ENCODE data around the gene GLRA1.
"Not testable (repeated sequence)": the region's sequence is repeated elsewhere in the genome, so short reads cannot be mapped to it uniquely, and the experiment has no call there.

GLRA1 gene

DNA sequence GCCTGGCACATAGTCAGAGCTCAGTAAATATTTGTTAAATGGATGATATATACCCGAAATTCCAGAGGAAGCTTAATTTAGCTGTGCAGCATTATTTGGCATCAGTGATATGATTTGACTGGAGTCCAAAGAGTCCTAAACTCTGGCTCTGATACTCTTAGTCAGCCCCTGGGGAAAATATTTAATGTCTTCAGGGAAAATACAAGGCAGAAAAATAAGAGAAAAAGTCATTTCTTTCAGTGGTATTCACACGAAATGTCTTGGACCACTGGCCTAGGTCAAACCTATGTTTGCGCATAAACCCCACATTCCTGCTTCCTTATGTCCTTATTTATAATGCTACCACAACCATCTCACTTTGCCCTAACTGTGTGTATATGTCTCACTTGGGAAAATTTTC, 23.8 kb downstream of the GLRA1 start:
- DNase-seq (ENCODE audit: low read depth) = no peak
- H3K4me3 ChIP-seq (ENCODE audit: low read depth, low read length) = no peak overlapping the region
- TF ChIP-seq, protein P1, sequence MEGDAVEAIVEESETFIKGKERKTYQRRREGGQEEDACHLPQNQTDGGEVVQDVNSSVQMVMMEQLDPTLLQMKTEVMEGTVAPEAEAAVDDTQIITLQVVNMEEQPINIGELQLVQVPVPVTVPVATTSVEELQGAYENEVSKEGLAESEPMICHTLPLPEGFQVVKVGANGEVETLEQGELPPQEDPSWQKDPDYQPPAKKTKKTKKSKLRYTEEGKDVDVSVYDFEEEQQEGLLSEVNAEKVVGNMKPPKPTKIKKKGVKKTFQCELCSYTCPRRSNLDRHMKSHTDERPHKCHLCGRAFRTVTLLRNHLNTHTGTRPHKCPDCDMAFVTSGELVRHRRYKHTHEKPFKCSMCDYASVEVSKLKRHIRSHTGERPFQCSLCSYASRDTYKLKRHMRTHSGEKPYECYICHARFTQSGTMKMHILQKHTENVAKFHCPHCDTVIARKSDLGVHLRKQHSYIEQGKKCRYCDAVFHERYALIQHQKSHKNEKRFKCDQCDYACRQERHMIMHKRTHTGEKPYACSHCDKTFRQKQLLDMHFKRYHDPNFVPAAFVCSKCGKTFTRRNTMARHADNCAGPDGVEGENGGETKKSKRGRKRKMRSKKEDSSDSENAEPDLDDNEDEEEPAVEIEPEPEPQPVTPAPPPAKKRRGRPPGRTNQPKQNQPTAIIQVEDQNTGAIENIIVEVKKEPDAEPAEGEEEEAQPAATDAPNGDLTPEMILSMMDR (conservative IDR thresholded peaks at IDR 0.05; ENCODE audit: low read depth, low read length) = no peak

DNA sequence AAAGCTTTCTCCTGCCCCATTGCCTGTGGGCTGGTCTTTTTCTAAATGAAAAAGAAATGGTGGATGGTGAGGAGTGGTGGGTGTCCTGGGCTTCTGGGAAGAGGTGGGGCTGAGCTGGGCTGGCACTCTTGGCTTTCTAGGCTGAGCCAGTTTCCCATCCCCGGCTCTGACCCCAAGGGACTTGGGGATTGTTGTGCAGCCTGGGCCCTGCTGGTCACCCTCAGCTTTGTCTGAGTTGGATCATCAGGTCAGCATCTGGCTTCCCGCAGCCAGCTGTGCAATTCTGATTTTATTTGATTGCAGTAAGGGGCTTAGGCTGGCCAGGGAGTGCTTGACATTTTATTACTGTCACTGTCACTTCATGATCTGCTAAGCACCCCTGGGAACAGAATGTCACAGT, 25.3 kb downstream of the GLRA1 start:
- no peak overlapping the region for H3K4me3 ChIP-seq (ENCODE audit: low read depth, low read length)
- no peak for DNase-seq (ENCODE audit: low read depth)
- TF ChIP-seq, protein P1 (conservative IDR thresholded peaks at IDR 0.05; ENCODE audit: low read depth, low read length) = no peak

DNA sequence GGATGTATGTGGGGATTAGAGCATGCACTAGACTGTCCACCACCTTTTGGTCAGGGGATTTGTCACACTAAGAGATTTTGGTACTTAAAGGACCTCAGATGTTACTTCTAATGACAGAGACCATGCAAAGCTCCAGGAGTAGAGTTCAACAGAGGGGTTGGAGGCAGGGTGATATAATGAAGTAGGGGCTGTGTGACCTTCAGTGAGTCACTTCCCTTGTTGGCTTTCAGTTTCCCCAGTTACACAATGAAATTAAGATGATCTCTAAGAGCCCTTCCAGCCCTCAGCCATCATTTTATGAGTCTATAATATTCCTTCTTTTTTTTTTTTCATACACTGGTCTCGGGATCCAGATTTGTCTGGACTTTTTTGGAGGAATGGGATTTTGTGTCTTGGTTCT, 26.8 kb downstream of the GLRA1 start:
- no peak for DNase-seq (ENCODE audit: low read depth)
- TF ChIP-seq, protein P1 (conservative IDR thresholded peaks at IDR 0.05; ENCODE audit: low read depth, low read length) = no peak

DNA sequence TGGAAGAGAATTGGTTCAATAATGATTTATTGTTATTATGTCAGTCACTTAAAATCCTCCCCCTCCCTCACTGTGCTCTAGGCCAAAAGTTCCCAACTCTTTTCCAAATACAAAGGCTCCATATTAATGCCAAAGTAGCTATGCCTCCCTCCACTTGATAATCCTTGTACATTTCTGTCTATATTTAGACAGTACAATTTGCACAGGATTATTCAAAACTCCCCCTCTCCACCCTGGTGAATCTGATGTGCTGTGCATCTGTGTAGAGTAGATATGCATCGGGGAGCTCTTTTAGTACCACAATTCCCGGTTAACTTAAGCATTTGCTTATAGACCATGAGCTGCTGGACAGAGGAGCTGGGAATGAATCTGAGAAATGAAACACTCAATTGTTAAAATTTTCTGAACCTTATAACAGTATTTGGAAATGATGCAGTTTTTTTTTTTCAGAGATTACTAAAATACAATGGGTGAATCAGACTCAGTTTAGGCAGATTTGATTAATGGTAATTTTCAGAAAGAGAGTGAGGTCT, 27.6 kb downstream of the GLRA1 start:
- DNase-seq (ENCODE audit: low read depth) = no peak
- TF ChIP-seq, protein P1 (conservative IDR thresholded peaks at IDR 0.05; ENCODE audit: low read depth, low read length) = no peak
- no peak overlapping the region for H3K4me3 ChIP-seq (ENCODE audit: low read depth, low read length)

More for the DNA sequence above, 26.8 kb downstream of the GLRA1 start:
- H3K4me3 ChIP-seq (ENCODE audit: low read depth, low read length) = no peak overlapping the region

DNA sequence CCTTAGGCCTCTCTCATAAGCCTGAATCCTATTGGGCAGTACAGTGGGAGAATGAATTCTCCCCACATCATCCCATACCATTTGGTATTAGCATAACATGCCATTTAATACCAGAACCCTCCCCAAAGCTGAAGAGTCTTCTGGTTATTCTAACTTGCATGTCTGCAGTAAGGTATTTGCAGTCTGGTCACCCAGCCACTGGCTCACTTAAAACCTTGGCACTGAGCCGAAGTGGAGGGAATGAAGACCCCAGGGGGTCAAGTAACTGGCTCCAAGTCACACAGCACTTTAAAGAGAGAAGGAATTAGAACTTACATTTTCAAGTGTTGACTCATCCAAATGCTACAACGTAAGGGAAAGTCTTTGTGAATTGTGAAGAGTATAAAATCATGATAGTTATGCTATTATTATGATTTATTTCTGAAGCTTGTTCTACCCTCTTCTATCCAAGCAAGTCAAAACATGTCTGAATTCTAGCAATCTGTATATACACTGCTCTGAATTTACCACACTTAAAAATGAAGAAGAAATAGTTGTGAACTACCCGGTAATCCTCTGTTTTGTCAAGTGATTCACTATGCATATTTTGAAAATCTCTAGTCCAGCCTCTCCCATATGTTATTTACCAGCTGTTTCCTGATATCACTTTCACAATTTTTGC, 28.5 kb downstream of the GLRA1 start:
- H3K4me3 ChIP-seq (ENCODE audit: low read depth, low read length) = no peak overlapping the region
- TF ChIP-seq, protein P1 (conservative IDR thresholded peaks at IDR 0.05; ENCODE audit: low read depth, low read length) = no peak
- peak; percentile 96 for DNase-seq (ENCODE audit: low read depth)

DNA sequence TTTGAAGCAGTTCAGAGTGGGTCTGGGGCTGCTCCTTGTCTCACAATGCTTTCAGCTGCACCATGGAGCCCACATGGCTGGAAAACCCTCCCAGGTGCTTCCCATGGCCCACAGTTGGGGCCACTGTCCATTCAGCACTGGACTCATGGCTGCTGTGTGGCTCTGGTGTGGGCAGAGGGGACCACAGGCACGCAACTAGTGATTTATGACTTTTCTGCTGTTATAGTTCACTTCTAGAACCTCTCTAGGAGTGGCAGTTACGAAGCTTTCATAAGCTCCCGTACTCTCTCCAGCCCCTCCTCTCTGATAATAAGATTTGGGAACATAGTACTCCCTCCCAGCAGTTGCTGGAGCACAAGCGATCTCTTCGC, 29.0 kb downstream of the GLRA1 start:
- no peak for DNase-seq (ENCODE audit: low read depth)
- H3K4me3 ChIP-seq (ENCODE audit: low read depth, low read length) = no peak overlapping the region
- TF ChIP-seq, protein P1 (conservative IDR thresholded peaks at IDR 0.05; ENCODE audit: low read depth, low read length) = no peak

DNA sequence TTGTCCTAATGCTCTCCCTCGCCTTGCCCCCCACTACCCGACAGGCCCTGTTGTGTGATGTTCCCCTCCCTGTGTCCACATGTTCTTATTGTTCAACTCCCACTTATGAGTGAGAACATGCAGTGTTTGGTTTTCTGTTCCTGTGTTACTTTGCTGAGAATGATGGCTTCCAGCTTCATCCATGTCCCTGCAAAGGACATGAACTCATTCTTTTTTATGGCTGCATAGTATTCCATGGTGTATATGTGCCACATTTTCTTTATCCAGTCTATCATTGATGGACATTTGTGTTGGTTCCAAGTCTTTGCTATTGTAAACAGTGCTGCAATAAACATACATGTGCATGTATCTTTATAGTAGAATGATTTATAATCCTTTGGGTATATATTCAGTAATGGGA, 31.2 kb downstream of the GLRA1 start:
- not testable (repeated sequence) for H3K4me3 ChIP-seq (ENCODE audit: low read depth, low read length); DNase-seq (ENCODE audit: low read depth)
